ENCODE results near the gene CATSPER1.
A peak's percentile ranks its signal among the peaks of the same experiment; 100 is the strongest.

The CATSPER1 gene

GRCh38 chr11:66026017-66026529 is at the start of gene CATSPER1:
TSS of gene CATSPER1 (minus strand) at chr11:66026479. CDS start at chr11:66026379, 100 bp downstream.
- DNase-seq (ENCODE audit: low read depth, low spot score) = no peak

GRCh38 chr11:66075273-66075672 is 49.0 kb upstream of the CATSPER1 start:
- no peak for DNase-seq (ENCODE audit: low read depth, low spot score)

- no peak for DNase-seq (ENCODE audit: low read depth, low spot score)
These were observed 47.4 kb upstream of the CATSPER1 start for GRCh38 chr11:66073669-66074068.

GRCh38 chr11:66072518-66072917 is 46.2 kb upstream of the CATSPER1 start:
- DNase-seq (ENCODE audit: low read depth, low spot score) = no peak

GRCh38 chr11:66072081-66072480 is 45.8 kb upstream of the CATSPER1 start:
- no peak for DNase-seq (ENCODE audit: low read depth, low spot score)

GRCh38 chr11:66071381-66071801 is 45.1 kb upstream of the CATSPER1 start:
- no peak for DNase-seq (ENCODE audit: low read depth, low spot score)

GRCh38 chr11:66070604-66071380 is 44.5 kb upstream of the CATSPER1 start:
- DNase-seq (ENCODE audit: low read depth, low spot score) = no peak

- DNase-seq (ENCODE audit: low read depth, low spot score) = peak; percentile 41
These were observed 43.7 kb upstream of the CATSPER1 start, which contains the start of gene PACS1 for GRCh38 chr11:66069715-66070603. TSS of gene PACS1 (plus strand) at chr11:66070272. CDS start at chr11:66070487, 215 bp downstream.

GRCh38 chr11:66068923-66069714 is 42.8 kb upstream of the CATSPER1 start:
- no peak for DNase-seq (ENCODE audit: low read depth, low spot score)

- peak; percentile 51 for DNase-seq (ENCODE audit: low read depth, low spot score)
These were observed 42.0 kb upstream of the CATSPER1 start for GRCh38 chr11:66068154-66068821.

GRCh38 chr11:66067640-66068039 is 41.4 kb upstream of the CATSPER1 start:
- no peak for DNase-seq (ENCODE audit: low read depth, low spot score)

GRCh38 chr11:66066751-66067150 is 40.5 kb upstream of the CATSPER1 start:
- no peak for DNase-seq (ENCODE audit: low read depth, low spot score)

GRCh38 chr11:66064571-66064970 is 38.3 kb upstream of the CATSPER1 start:
- DNase-seq (ENCODE audit: low read depth, low spot score) = no peak

- no peak for DNase-seq (ENCODE audit: low read depth, low spot score)
These were observed 37.6 kb upstream of the CATSPER1 start for GRCh38 chr11:66063900-66064299.

- DNase-seq (ENCODE audit: low read depth, low spot score) = no peak
These were observed 36.1 kb upstream of the CATSPER1 start for GRCh38 chr11:66062408-66062807.

- no peak for DNase-seq (ENCODE audit: low read depth, low spot score)
These were observed 35.0 kb upstream of the CATSPER1 start for GRCh38 chr11:66061268-66061667.

- no peak for DNase-seq (ENCODE audit: low read depth, low spot score)
These were observed 33.8 kb upstream of the CATSPER1 start for GRCh38 chr11:66059966-66060680.

- no peak for DNase-seq (ENCODE audit: low read depth, low spot score)
These were observed 30.2 kb upstream of the CATSPER1 start for GRCh38 chr11:66056501-66056900.

GRCh38 chr11:66055021-66055420 is 28.7 kb upstream of the CATSPER1 start:
- DNase-seq (ENCODE audit: low read depth, low spot score) = no peak

- DNase-seq (ENCODE audit: low read depth, low spot score) = no peak
These were observed 26.3 kb upstream of the CATSPER1 start for GRCh38 chr11:66052664-66052982.

All from activated CD4-positive, CD25-positive, alpha-beta regulatory T cell treated with anti-CD3 and anti-CD28 coated beads, Interleukin-2, amount 50 U/mL, for 16 hours (primary cell).